Activated CD4-positive, alpha-beta memory T cell treated with anti-CD3 and anti-CD28 coated beads for 36 hours (primary cell): Measurements from ENCODE around the gene PITPNM3. TPM values are rescaled to one million over a fixed set of nuclear protein-coding genes. Genes with fewer than 3 reads are reported as not detected.

Experiments
- CTCF ChIA-PET: fragments of 350-600 bp; sonication (Branson Sonifier 250); formaldehyde crosslinking; loops from one replicate; lab custom pipeline; 2021; ENCODE audit warnings: antibody characterized with exemption, inconsistent platforms; lab: Charles Lee
- POLR2A ChIA-PET: fragments of 350-600 bp; sonication (Branson Sonifier 250); formaldehyde crosslinking; loops from one replicate; lab custom pipeline; 2021; ENCODE audit warnings: antibody characterized with exemption; lab: Charles Lee
- DNase-seq: peaks from one replicate; pipeline ENCODE4 v3.0.0-alpha.2; 2020
- H3K27ac Mint-ChIP-seq: one replicate; pipeline ENCODE4 v1.8.0; 2021; ENCODE audit warnings: mixed read lengths
- H3K27me3 Mint-ChIP-seq: one replicate; pipeline ENCODE4 v1.8.0; 2021; ENCODE audit warnings: mixed read lengths
- H3K36me3 Mint-ChIP-seq: one replicate; pipeline ENCODE4 v1.8.0; 2021; ENCODE audit warnings: mixed read lengths
- H3K4me1 Mint-ChIP-seq: one replicate; pipeline ENCODE4 v1.8.0; 2021; ENCODE audit warnings: low read depth, mixed read lengths
- H3K4me3 Mint-ChIP-seq: one replicate; pipeline ENCODE4 v1.8.0; 2021; ENCODE audit warnings: mild to moderate bottlenecking, mixed read lengths
- H3K9me3 Mint-ChIP-seq: one replicate; pipeline ENCODE4 v1.8.0; 2021; ENCODE audit warnings: mixed read lengths
- intact Hi-C: fragments of 100-400 bp; cut with micrococcal nuclease; formaldehyde crosslinking; loops from one replicate; pipeline ENCODE4 v1.15.1; 2023
- total RNA-seq, 2 experiments: library from RNA; stranded (reverse); gene quantifications; one replicate each; pipeline ENCODE4 v1.2.3, GENCODE V29; 2021

Gene PITPNM3
- total RNA-seq, 2 experiments from 2014 or later = 0.41 to 0.48 TPM

- Mint-ChIP-seq H3K36me3 (peaks cover 55% of the 10 kb centered on the region), H3K27me3 (no peaks in the 10 kb centered on the region), H3K4me1 (no peaks in the 10 kb centered on the region), H3K4me3 (no peak overlapping the region), H3K27ac (no peak overlapping the region), H3K9me3 (peaks cover 6% of the 10 kb centered on the region)
- CTCF ChIA-PET = no interaction called here
- POLR2A ChIA-PET = no interaction called here
- no peak for DNase-seq
- intact Hi-C loops = no loop called here
These were observed 33.1 kb upstream of the PITPNM3 start for GRCh38 chr17:6589266-6589946.

GRCh38 chr17:6588165-6588564, 31.8 kb upstream of the PITPNM3 start:
- intact Hi-C loops = no loop called here
- CTCF ChIA-PET = no interaction called here
- H3K4me1 Mint-ChIP-seq = no peaks in the 10 kb centered on the region
- no peak overlapping the region for H3K4me3 Mint-ChIP-seq
- H3K27me3 Mint-ChIP-seq = no peaks in the 10 kb centered on the region
- H3K27ac Mint-ChIP-seq = no peak overlapping the region
- peaks cover 59% of the 10 kb centered on the region for H3K36me3 Mint-ChIP-seq
- H3K9me3 Mint-ChIP-seq = peaks cover 6% of the 10 kb centered on the region
- DNase-seq = no peak
- POLR2A ChIA-PET = no interaction called here

GRCh38 chr17:6587310-6587709, 31.0 kb upstream of the PITPNM3 start:
- Mint-ChIP-seq H3K27me3 (no peaks in the 10 kb centered on the region), H3K9me3 (peaks cover 6% of the 10 kb centered on the region), H3K4me1 (no peaks in the 10 kb centered on the region), H3K4me3 (no peak overlapping the region), H3K36me3 (peaks cover 59% of the 10 kb centered on the region), H3K27ac (no peak overlapping the region)
- intact Hi-C loops = no loop called here
- DNase-seq = no peak
- ChIA-PET POLR2A (no interaction called here), CTCF (no interaction called here)

- intact Hi-C loops = no loop called here
- no peaks in the 10 kb centered on the region for H3K4me1 Mint-ChIP-seq
- no peak overlapping the region for H3K27ac Mint-ChIP-seq
- H3K9me3 Mint-ChIP-seq = peaks cover 6% of the 10 kb centered on the region
- no peak for DNase-seq
- ChIA-PET POLR2A (no interaction called here), CTCF (no interaction called here)
- H3K4me3 Mint-ChIP-seq = no peak overlapping the region
- peaks cover 40% of the 10 kb centered on the region for H3K36me3 Mint-ChIP-seq
- no peaks in the 10 kb centered on the region for H3K27me3 Mint-ChIP-seq
These were observed 27.1 kb upstream of the PITPNM3 start for GRCh38 chr17:6583411-6583810.

GRCh38 chr17:6580625-6581024, 24.3 kb upstream of the PITPNM3 start:
- ChIA-PET POLR2A (no interaction called here), CTCF (no interaction called here)
- intact Hi-C loops = no loop called here
- no peaks in the 10 kb centered on the region for H3K27me3 Mint-ChIP-seq
- DNase-seq = no peak
- H3K4me3 Mint-ChIP-seq = no peak overlapping the region
- H3K36me3 Mint-ChIP-seq = peaks cover 27% of the 10 kb centered on the region
- peaks cover 6% of the 10 kb centered on the region for H3K4me1 Mint-ChIP-seq
- no peak overlapping the region for H3K27ac Mint-ChIP-seq
- peaks cover under 1% of the 10 kb centered on the region for H3K9me3 Mint-ChIP-seq

GRCh38 chr17:6578491-6578890, 22.1 kb upstream of the PITPNM3 start:
- no peaks in the 10 kb centered on the region for H3K27me3 Mint-ChIP-seq

GRCh38 chr17:6577686-6578263, 21.4 kb upstream of the PITPNM3 start:
- Mint-ChIP-seq H3K27me3 (no peaks in the 10 kb centered on the region), H3K9me3 (no peaks in the 10 kb centered on the region), H3K4me1 (peaks cover 15% of the 10 kb centered on the region), H3K27ac (no peak overlapping the region), H3K36me3 (peaks cover 9% of the 10 kb centered on the region), H3K4me3 (no peak overlapping the region)
- POLR2A ChIA-PET = interaction anchor here (0.7 to 1.0 kb wide), 2 partner anchors 10 to 236 kb away, joined by 3 read pairs; no protein-coding TSS in a partner anchor
- intact Hi-C loops = loop anchor here (5.0 kb wide), 1 partner anchor 65 kb away; the partner anchor contains the start of genes KIAA0753 and TXNDC17
- DNase-seq = no peak
- CTCF ChIA-PET = interaction anchor here (0.5 to 0.8 kb wide), 2 partner anchors 28 to 105 kb away, joined by 3 read pairs; no protein-coding TSS in a partner anchor

More at GRCh38 chr17:6578491-6578890, 22.1 kb upstream of the PITPNM3 start:
- Mint-ChIP-seq H3K36me3 (peaks cover 12% of the 10 kb centered on the region), H3K4me1 (peaks cover 15% of the 10 kb centered on the region), H3K27ac (no peak overlapping the region), H3K9me3 (no peaks in the 10 kb centered on the region), H3K4me3 (no peak overlapping the region)
- ChIA-PET CTCF (no interaction called here), POLR2A (no interaction called here)
- intact Hi-C loops = loop anchor here (5.0 kb wide), 1 partner anchor 64 kb away; the partner anchor contains the start of genes KIAA0753 and TXNDC17
- DNase-seq = no peak

GRCh38 chr17:6576038-6576785, 19.9 kb upstream of the PITPNM3 start:
- H3K4me1 Mint-ChIP-seq = peaks cover 15% of the 10 kb centered on the region
- H3K4me3 Mint-ChIP-seq = no peak overlapping the region
- ChIA-PET CTCF (no interaction called here), POLR2A (no interaction called here)
- no peaks in the 10 kb centered on the region for H3K9me3 Mint-ChIP-seq
- intact Hi-C loops = loop anchor here (5.0 kb wide), 1 partner anchor 66 kb away; the partner anchor contains the start of genes KIAA0753 and TXNDC17
- no peak for DNase-seq
- peaks cover 7% of the 10 kb centered on the region for H3K36me3 Mint-ChIP-seq
- H3K27me3 Mint-ChIP-seq = no peaks in the 10 kb centered on the region
- H3K27ac Mint-ChIP-seq = no peak overlapping the region

- ChIA-PET POLR2A (no interaction called here), CTCF (interaction anchor here (1.2 kb wide), 1 partner anchor 103 kb away, joined by 5 read pairs; no protein-coding TSS in a partner anchor)
- Mint-ChIP-seq H3K4me3 (no peak overlapping the region), H3K36me3 (peaks cover 7% of the 10 kb centered on the region), H3K27ac (peak overlapping the region; percentile 7), H3K4me1 (peaks cover 15% of the 10 kb centered on the region), H3K27me3 (no peaks in the 10 kb centered on the region), H3K9me3 (no peaks in the 10 kb centered on the region)
- no peak for DNase-seq
- intact Hi-C loops = loop anchor here (5.0 kb wide), 1 partner anchor 67 kb away; the partner anchor contains the start of genes KIAA0753 and TXNDC17
These were observed 19.2 kb upstream of the PITPNM3 start for GRCh38 chr17:6575596-6575988.

GRCh38 chr17:6574687-6575595, 18.6 kb upstream of the PITPNM3 start:
- intact Hi-C loops = loop anchor here (5.0 kb wide), 1 partner anchor 67 kb away; the partner anchor contains the start of genes KIAA0753 and TXNDC17
- no peak overlapping the region for H3K4me3 Mint-ChIP-seq

GRCh38 chr17:6573982-6574686, 17.8 kb upstream of the PITPNM3 start:
- H3K27ac Mint-ChIP-seq = no peak overlapping the region
- CTCF ChIA-PET = interaction anchor here (1.2 kb wide), 1 partner anchor 101 kb away, joined by 5 read pairs; no protein-coding TSS in a partner anchor

More at GRCh38 chr17:6574687-6575595, 18.6 kb upstream of the PITPNM3 start:
- peak; percentile 75 for DNase-seq
- ChIA-PET POLR2A (no interaction called here), CTCF (interaction anchor here (1.2 kb wide), 1 partner anchor 102 kb away, joined by 5 read pairs; no protein-coding TSS in a partner anchor)
- Mint-ChIP-seq H3K27me3 (no peaks in the 10 kb centered on the region), H3K4me1 (peaks cover 15% of the 10 kb centered on the region), H3K27ac (peak overlapping the region; percentile 7), H3K36me3 (peaks cover 7% of the 10 kb centered on the region), H3K9me3 (no peaks in the 10 kb centered on the region)

More at GRCh38 chr17:6573982-6574686, 17.8 kb upstream of the PITPNM3 start:
- intact Hi-C loops = no loop called here
- Mint-ChIP-seq H3K9me3 (no peaks in the 10 kb centered on the region), H3K4me1 (peaks cover 15% of the 10 kb centered on the region), H3K36me3 (peaks cover 7% of the 10 kb centered on the region), H3K4me3 (no peak overlapping the region), H3K27me3 (no peaks in the 10 kb centered on the region)
- no peak for DNase-seq
- POLR2A ChIA-PET = no interaction called here
